ENCODE measurements around the gene IMMT. TPM values are rescaled to one million over a fixed set of nuclear protein-coding genes. Genes with fewer than 3 reads are reported as not detected.

The IMMT gene
- total RNA-seq, 1 experiment from 2014 or later: 94.1 TPM

GRCh38 chr2:86226636-86227520 is 31.6 kb upstream of the IMMT start:
- DNase-seq (ENCODE audit: low read depth): no peak

DNA sequence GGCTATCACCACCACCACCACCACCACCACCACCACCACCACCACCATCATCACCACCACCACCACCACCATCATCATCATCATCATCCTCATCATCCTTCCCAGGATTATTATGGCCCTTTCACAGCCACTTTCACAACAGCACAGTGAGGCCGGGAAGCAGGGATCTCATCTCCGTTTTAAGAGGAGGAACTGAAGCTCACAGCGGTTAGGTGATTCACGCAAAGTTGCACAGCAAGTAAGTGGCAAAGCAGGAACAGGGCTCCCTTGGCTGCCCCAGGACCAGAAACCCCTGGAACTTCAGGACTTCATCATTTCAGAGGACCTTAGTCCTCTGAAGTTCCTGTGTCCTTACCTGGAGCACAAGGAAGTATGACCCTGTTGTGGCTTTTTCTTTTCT is 30.8 kb upstream of the IMMT start:
- no peak for DNase-seq (ENCODE audit: low read depth)

DNA sequence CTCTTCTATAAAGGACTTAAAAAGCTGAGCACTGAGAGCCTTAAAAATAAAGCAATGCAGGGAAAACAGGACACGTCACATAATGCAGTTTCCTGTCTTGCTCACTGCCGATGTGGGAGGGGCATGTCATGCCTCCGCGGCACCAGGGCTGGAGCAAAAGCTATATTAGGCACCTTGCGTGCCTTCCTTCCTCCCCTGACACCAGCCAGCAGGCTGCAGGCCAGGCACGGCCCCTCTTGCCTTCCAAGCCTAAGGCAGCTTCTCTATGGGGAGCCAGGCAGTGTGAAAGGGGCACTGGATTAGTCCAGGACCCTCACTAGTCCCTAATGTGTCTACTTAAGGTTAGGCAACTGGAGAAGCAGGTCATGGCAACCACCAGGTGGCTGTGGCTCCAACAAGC is 30.3 kb upstream of the IMMT start:
- DNase-seq (ENCODE audit: low read depth): peak; percentile 42

GRCh38 chr2:86224645-86225355 is 29.5 kb upstream of the IMMT start:
- no peak for DNase-seq (ENCODE audit: low read depth)

DNA sequence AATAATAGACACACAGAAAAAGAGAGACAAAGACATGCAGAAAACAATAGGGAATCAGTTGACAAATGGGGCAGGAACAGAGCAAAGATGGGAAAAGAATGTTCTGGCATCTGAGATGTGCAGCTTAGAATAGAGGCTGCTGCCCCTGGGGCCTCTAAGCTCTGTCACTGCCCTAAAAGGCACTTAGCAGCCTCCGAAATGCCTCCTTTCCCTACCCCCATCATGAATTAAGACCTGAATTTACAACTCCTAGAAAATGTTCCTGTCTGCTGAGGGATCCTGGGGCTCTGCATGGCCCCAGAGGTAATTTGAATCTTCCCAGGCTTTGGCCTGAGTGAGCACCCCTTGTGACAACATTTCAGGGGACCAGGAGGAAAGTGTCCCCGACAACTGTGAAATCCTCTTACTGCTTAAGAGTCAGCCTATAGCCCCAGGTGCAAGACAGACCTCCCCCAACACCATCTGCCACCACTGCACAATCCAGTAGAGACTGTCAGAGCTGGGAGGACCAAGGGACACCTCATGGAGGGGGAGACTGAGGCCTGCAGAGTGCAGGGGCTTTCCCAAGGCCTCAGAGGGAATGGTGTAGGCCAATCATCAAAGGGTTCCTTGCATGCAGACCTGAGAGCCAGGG is 28.8 kb upstream of the IMMT start:
- no peak for DNase-seq (ENCODE audit: low read depth)

DNA sequence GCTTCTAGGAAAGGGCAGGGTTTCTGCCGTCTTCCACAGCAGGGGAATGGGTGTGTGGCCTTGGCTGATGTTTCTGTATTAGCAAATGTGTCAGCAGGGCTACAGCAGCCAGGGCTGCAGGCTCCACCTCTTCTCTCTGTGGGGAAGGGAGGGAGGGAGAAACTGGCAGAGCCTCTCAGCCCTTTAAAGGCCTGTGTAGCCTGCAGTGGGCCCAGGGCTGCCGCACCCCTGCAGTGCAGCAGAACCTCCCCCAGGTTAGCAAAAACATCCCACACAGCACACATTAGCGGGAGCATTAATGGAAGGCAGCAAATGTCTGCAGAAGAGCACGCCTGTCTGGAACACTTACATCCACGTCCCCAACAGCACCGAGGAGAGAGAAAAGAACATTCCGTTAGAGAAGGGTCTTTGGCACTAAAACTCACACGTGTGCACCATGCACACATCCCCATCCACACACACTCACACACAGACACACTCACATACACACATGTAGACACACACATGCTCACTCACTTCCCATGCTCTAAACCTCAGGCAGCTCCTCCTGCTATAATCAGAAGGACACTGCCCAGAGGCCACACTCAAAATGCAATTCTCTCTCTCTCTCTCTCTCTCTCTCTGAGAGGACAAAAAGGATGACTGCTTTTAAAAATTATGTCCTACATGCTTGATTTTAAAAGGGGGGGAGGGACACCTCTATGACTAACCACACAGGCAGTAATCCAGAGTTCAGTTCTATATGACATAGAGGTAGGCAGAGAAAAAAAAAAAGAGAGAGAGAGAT is 28.1 kb upstream of the IMMT start:
- no peak for DNase-seq (ENCODE audit: low read depth)

DNA sequence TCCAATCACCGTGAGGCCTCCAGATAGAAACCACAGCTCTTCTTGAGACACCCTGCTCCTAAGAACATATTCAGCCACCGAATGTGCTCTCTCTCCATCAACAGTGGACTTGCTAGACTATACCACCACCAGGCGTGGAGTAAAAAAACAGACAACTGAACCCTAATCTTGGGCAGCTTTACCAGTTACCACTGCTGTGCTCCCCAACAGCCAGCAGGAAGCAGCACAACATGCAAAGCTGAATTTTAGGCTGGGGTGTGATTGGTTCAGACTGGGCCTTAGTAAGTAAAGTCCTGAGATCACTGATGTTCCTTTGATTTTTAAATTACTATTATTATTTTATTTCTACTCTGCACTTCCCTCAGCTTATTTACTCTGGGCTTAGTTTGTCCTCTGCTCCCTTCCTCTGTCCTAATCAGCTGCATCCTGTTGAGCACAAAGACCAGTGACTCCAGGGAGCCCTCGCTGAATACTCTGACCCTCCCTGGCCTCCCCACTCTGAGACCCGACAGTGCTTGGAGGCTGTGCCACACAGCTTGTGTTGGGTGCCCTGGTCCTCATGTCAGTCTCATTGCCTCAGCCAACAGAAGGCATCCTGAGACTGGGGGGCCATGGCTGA is 25.9 kb upstream of the IMMT start:
- DNase-seq (ENCODE audit: low read depth): peak; percentile 57

DNA sequence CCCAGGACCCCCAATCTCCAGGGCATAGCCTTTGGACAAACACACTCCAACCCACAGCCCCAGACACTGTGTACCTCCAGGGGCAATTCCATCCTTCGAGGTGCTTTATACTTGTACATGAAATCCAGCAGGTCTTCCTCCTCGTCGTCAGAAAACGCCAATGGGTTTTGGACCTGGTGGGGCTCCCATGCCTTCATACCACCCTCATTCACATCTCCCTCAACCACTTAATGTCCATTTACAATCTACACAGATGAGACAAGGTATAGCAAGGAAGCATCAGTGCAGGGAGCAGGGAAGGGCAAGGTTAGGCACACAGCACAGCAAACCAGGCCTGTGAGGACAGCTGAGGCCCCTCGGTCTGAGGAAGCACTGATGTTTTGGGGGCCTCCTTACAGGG is 24.6 kb upstream of the IMMT start:
- DNase-seq (ENCODE audit: low read depth): no peak

GRCh38 chr2:86218124-86218523 is 22.9 kb upstream of the IMMT start:
- no peak for DNase-seq (ENCODE audit: low read depth)

DNA sequence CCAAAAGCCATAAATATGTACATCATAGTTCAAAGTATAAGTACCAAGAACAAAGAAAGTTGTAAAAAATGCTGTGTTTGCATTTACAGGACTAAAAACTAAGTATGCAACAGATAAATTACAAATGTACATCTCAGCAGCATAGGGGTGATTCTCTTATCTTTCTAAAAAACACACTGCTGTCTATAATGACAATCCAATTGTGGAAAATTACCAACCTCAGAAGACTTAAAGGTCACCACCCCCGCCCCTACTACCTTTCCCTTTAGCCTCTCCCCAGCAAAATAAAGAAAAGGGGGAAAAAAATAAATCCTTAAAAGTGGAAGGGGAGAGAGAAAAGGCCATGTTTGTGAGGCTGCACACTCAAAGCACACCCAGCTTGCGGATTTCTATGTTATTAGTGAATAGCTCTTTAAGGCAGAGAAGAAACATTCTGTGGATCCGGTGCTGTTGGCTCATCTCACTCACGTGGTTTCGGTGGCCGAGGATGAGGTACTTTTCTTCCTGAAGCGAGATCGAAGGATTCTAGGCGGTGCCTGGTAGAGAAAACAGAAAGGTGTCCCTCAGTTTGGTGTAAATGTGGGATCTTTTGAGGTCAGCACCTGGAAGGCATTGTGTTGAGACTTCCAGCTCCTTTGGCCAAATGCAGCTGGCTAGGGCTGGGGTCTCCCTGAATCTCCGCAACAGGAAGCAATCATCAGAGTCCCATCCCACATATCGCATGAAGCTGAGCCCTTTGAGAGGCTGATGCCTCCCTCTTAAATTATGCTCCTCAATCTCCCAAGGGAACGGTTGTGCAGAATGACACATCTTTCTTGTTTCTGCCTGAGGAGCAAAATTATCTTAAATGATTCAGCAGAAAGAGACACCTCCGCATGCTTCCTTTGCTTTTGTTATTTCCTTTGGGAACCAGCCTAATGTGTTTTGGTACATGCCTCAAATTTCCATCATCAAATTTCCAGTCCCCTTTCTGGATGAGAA is 21.6 kb upstream of the IMMT start:
- DNase-seq (ENCODE audit: low read depth): no peak

DNA sequence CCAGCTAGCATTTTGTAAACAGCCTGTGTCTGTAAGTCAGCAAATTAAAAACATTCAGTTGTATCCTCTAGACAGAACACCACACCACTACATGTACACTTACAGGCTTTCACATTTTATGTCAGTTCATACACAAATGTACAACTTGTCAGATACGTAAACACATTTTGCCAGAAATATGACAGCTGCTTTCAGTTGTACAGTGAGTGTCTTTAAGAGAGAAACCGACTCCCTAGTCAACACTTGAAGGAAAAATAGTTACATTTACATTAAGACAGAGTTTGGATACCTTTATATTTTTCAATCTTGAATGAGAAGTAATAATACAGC is 19.2 kb upstream of the IMMT start:
- no peak for DNase-seq (ENCODE audit: low read depth)

DNA sequence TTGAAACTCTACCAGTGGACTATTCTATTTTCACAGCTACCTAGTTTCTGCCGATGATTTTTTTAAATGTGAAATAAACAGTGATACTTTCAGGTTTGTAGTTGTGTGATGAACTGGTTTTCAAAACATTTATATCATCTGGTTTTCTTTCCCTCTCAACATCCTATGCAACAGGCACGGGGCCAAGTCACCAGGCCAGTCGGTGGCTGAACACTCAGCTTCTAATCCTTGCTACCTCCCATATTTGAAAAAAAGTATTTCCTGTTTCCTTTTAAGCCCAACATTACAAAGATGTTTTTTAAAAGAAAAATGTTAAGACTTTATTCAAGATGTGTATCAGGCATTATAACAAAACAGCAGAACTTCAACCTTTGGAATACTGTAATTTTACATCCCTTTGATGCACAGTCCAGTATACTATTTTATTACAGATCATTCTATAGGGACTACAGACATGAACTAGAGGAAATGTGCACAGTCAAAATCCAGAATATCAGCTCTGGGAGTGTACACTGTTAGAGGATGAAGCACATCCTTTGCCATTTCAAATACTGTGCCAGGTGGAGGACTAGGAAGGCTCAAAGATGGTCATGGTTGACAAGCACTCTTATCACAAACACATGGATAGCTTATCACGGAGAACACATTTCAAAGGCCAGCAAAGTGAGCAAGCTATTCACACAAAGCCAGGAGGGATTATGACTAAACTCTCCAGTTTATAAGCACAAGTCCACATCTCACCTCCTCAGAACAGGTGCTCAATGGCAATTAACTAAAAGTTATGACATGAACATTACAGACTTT is 18.6 kb upstream of the IMMT start:
- no peak for DNase-seq (ENCODE audit: low read depth)

DNA sequence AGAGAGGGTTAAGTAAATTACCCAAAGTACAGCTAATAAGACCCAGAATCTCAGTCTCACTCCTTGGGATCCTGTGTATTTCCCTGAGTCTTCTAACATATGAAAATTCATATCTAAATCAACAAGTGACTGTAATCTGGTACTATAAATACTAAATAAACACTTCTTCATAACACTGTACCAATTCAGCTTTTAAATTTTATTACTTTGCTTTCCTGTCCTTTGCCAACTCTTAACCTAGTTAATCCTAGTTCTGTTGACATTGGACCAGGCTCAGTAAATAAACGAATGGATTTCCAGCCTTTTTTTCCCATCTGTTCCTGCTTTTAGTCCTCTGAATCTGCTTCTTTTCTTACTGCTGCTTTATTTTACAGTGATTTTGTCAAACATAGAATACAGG is 17.8 kb upstream of the IMMT start:
- DNase-seq (ENCODE audit: low read depth): no peak

DNA sequence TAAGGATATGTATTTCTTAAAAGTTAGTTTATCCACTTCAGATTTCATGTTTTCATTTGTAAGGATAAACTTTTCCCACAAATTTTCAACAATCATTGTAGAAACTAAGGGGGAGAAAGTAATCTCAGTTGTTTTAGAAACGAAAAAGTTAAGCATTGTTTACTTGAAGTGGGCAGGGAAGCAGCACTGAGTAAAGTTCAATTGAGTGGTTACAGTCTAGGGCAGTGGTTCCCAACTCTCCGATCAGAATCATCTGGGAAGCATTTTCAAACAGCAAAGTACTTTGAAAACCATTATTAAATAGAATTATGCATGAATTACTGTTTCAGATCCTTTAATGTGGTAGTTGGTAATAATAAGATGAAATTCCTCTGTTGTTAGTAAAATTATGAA is 16.5 kb upstream of the IMMT start:
- no peak for DNase-seq (ENCODE audit: low read depth)

GRCh38 chr2:86211033-86211795 is 16.0 kb upstream of the IMMT start:
- DNase-seq (ENCODE audit: low read depth): no peak

- no peak for DNase-seq (ENCODE audit: low read depth)
These were observed 9.2 kb upstream of the IMMT start for GRCh38 chr2:86204458-86204857.

GRCh38 chr2:86203614-86204013 is 8.4 kb upstream of the IMMT start:
- no peak for DNase-seq (ENCODE audit: low read depth)

GRCh38 chr2:86202702-86203101 is 7.4 kb upstream of the IMMT start:
- DNase-seq (ENCODE audit: low read depth): no peak

- DNase-seq (ENCODE audit: low read depth): no peak
These were observed 7.1 kb upstream of the IMMT start for GRCh38 chr2:86202336-86202692.

Measured in HT1080 (cell line).